ENCODE data around the gene PWWP2B.

Gene PWWP2B

DNA sequence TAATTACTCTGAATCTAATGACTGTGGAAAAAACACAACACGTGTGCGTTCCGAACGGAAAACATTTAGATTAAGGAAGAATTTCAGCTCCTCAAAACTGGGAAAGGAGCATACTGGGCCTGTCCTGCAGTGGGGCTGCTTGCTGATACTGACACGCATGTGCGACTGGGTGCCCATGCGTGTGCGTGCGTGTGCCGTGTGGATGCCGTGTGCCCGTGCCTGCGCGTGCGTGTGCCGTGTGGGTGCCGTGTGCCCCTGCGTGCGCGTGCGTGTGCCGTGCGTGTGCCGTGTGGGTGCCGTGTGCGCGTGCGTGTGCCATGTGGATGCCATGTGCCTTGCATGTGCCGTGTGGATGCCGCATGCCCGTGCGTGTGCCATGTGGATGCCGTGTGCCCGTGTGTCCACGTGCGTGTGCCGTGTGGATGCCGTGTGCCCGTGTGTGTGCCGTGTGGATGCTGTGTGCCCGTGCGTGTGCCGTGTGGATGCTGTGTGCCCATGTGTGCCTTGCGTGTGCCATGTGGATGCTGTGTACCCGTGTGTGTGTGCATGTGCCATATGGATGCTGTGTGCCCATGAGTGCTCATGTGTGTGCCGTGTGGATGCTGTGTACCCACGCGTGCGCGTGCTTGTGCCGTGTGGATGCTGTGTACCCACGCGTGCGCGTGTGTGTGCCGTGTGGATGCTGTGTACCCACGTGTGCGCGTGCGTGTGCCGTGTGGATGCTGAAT is 28.2 kb downstream of the PWWP2B start:
- POLR2A ChIA-PET: no interaction called here
- no peak for DNase-seq (ENCODE audit: extremely low spot score)
- CTCF ChIA-PET: interaction anchor here (0.9 kb wide), 1 partner anchor 21 kb away, joined by 3 read pairs; no protein-coding TSS in a partner anchor
- TF ChIP-seq ARNT (IDR thresholded peaks at IDR 0.05): no peak
- no peak for TF ChIP-seq SP1 (IDR thresholded peaks at IDR 0.05)
- no peak for TF ChIP-seq LEF1 (IDR thresholded peaks at IDR 0.05; ENCODE audit: borderline replicate concordance)
- no peak for TF ChIP-seq FOXM1 (IDR thresholded peaks at IDR 0.05; ENCODE audit: borderline replicate concordance)
- no peak for TF ChIP-seq CTBP1 (IDR thresholded peaks at IDR 0.05; ENCODE audit: borderline replicate concordance)
- TF ChIP-seq FOXK2 (IDR thresholded peaks at IDR 0.05): no peak
- TF ChIP-seq ZNF384 (IDR thresholded peaks at IDR 0.05): no peak
- no peak for TF ChIP-seq FOXA1 (IDR thresholded peaks at IDR 0.05)
- TF ChIP-seq NFRKB (IDR thresholded peaks at IDR 0.05): no peak
- no peak for TF ChIP-seq ELF4 (IDR thresholded peaks at IDR 0.05)
- TF ChIP-seq L3MBTL2 (conservative IDR thresholded peaks at IDR 0.05): no peak
- no peak for TF ChIP-seq BHLHE40 (IDR thresholded peaks at IDR 0.05; ENCODE audit: borderline replicate concordance)
- TF ChIP-seq TARDBP (IDR thresholded peaks at IDR 0.05): no peak
- no peak for TF ChIP-seq SUZ12 (IDR thresholded peaks at IDR 0.05)
- no peak for TF ChIP-seq HDGF (IDR thresholded peaks at IDR 0.05; ENCODE audit: borderline replicate concordance)

DNA sequence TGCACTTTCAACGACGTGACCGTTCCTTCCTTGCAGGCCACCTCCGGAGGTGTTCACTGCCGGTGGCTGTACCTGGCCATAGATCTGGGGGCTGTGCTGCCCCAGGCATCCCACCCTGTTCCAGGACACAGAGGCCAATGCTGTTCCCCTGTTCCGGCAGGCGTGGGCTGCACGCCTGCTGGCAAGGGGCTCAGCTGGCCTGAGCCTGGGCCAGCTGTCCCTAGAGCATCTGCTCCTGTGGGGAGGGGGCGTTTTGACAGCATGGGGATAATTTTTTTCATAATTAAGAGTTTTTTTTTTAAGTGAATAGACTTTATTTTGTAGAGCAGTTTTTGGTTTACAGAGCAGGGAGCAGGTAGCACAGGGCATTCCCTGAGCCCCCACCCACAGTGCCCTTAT is 28.8 kb downstream of the PWWP2B start:
- ChIA-PET POLR2A (no interaction called here), CTCF (interaction anchor here (0.9 kb wide), 1 partner anchor 20 kb away, joined by 3 read pairs; no protein-coding TSS in a partner anchor)
- TF ChIP-seq HDGF (IDR thresholded peaks at IDR 0.05; ENCODE audit: borderline replicate concordance) (no peak), BHLHE40 (IDR thresholded peaks at IDR 0.05; ENCODE audit: borderline replicate concordance) (no peak), ARNT (IDR thresholded peaks at IDR 0.05) (no peak), CTBP1 (IDR thresholded peaks at IDR 0.05; ENCODE audit: borderline replicate concordance) (no peak), FOXM1 (IDR thresholded peaks at IDR 0.05; ENCODE audit: borderline replicate concordance) (no peak), L3MBTL2 (conservative IDR thresholded peaks at IDR 0.05) (no peak), FOXA1 (IDR thresholded peaks at IDR 0.05) (no peak), ELF4 (IDR thresholded peaks at IDR 0.05) (no peak), PKNOX1 (IDR thresholded peaks at IDR 0.05) (no peak), TARDBP (IDR thresholded peaks at IDR 0.05) (no peak), SUZ12 (IDR thresholded peaks at IDR 0.05) (no peak), ZNF384 (IDR thresholded peaks at IDR 0.05) (no peak), NFRKB (IDR thresholded peaks at IDR 0.05) (no peak), FOXK2 (IDR thresholded peaks at IDR 0.05) (no peak), SP1 (IDR thresholded peaks at IDR 0.05) (no peak), LEF1 (IDR thresholded peaks at IDR 0.05; ENCODE audit: borderline replicate concordance) (no peak)
- no peak for DNase-seq (ENCODE audit: extremely low spot score)

GRCh38 chr10:132427006-132427771 is 30.2 kb downstream of the PWWP2B start:
- no peak for DNase-seq (ENCODE audit: extremely low spot score)
- POLR2A ChIA-PET: no interaction called here
- peak; percentile 55 for TF ChIP-seq CTBP1 (IDR thresholded peaks at IDR 0.05; ENCODE audit: borderline replicate concordance)
- peak; percentile 11; the same call in 1 of the 2 replicates for TF ChIP-seq PKNOX1 (IDR thresholded peaks at IDR 0.05)
- TF ChIP-seq FOXA1 (IDR thresholded peaks at IDR 0.05): no peak
- peak; percentile 4; the same call in 1 of the 2 replicates for TF ChIP-seq TARDBP (IDR thresholded peaks at IDR 0.05)
- CTCF ChIA-PET: no interaction called here

DNA sequence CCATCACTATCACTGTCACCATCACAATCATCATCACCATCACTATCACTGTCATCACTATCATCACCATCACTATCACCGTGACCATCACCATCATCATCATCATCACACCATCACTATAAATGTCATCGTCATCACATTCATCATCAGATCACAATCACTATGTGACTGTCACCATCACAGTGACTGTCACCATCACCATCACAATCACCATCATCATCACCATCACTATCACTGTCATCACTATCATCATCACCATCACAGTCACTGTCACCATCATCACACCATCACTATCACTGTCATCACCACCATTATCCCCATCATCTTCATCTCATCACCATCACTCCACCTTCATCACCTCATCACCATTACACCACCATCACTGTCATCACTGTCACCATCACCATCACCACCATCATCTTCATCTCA is 31.0 kb downstream of the PWWP2B start:
- POLR2A ChIA-PET: no interaction called here
- no peak for DNase-seq (ENCODE audit: extremely low spot score)
- CTCF ChIA-PET: no interaction called here
- TF ChIP-seq PKNOX1 (IDR thresholded peaks at IDR 0.05) (peak; percentile 19; the same call in 1 of the 2 replicates), SUZ12 (IDR thresholded peaks at IDR 0.05) (no peak), TARDBP (IDR thresholded peaks at IDR 0.05) (no peak), CTBP1 (IDR thresholded peaks at IDR 0.05; ENCODE audit: borderline replicate concordance) (peak; percentile 79), ZNF384 (IDR thresholded peaks at IDR 0.05) (no peak), ARNT (IDR thresholded peaks at IDR 0.05) (no peak)

GRCh38 chr10:132428486-132428995 is 31.5 kb downstream of the PWWP2B start:
- CTCF ChIA-PET: no interaction called here
- DNase-seq (ENCODE audit: extremely low spot score): no peak
- POLR2A ChIA-PET: no interaction called here
- no peak for TF ChIP-seq TARDBP (IDR thresholded peaks at IDR 0.05)
- no peak for TF ChIP-seq FOXA1 (IDR thresholded peaks at IDR 0.05)
- TF ChIP-seq CTBP1 (IDR thresholded peaks at IDR 0.05; ENCODE audit: borderline replicate concordance): no peak
- TF ChIP-seq FOXM1 (IDR thresholded peaks at IDR 0.05; ENCODE audit: borderline replicate concordance): no peak
- no peak for TF ChIP-seq SUZ12 (IDR thresholded peaks at IDR 0.05)
- no peak for TF ChIP-seq FOXK2 (IDR thresholded peaks at IDR 0.05)
- no peak for TF ChIP-seq HDGF (IDR thresholded peaks at IDR 0.05; ENCODE audit: borderline replicate concordance)
- no peak for TF ChIP-seq SP1 (IDR thresholded peaks at IDR 0.05)
- no peak for TF ChIP-seq PKNOX1 (IDR thresholded peaks at IDR 0.05)
- TF ChIP-seq ZNF384 (IDR thresholded peaks at IDR 0.05): no peak

Measured in HEK293T (cell line).